Left kidney (tissue), 8 donors: Measurements from ENCODE around the gene MYL12A. TPM values are rescaled to one million over a fixed set of nuclear protein-coding genes. Genes with fewer than 3 reads are reported as not detected.
A peak's percentile ranks its signal among the peaks of the same experiment; 100 is the strongest.
"Not testable (repeated sequence)": the region's sequence is repeated elsewhere in the genome, so short reads cannot be mapped to it uniquely, and the experiment has no call there.

Source experiments
- DNase-seq: peaks from one replicate; pipeline ENCODE4 v3.0.0-alpha.2; 2013
- long read RNA-seq, 8 donors: transcript quantifications; one replicate each; lab custom pipeline, GENCODE V29; 2026
- polyA plus RNA-seq: library from polyadenylated mRNA; unstranded; fragments of 120-200 nt; gene quantifications from one replicate; pipeline ENCODE4 v1.2.1, GENCODE V29; 2013; ENCODE audit not compliant: insufficient read length

The MYL12A gene
- 391 TPM for polyA plus RNA-seq
- long read RNA-seq, donor 1, transcript MYL12A-201 (4 exons, 1,229 nt) = major isoform, 252 of 299 reads
- long read RNA-seq, donor 1, partial matches to known transcripts = 40 of 299 reads
- long read RNA-seq, donor 1, other reads (novel, unspliced or antisense) = 0 of 299 reads
- long read RNA-seq, donor 2, transcript MYL12A-207 (4 exons, 947 nt) = minor isoform, 5 of 279 reads
- long read RNA-seq, donor 2, transcript MYL12A-201 (4 exons, 1,229 nt) = major isoform, 227 of 279 reads
- long read RNA-seq, donor 2, partial matches to known transcripts = 42 of 279 reads
- long read RNA-seq, donor 2, other reads (novel, unspliced or antisense) = 0 of 279 reads
- long read RNA-seq, donor 3, transcript MYL12A-201 (4 exons, 1,229 nt) = major isoform, 159 of 347 reads
- long read RNA-seq, donor 3, partial matches to known transcripts = 183 of 347 reads
- long read RNA-seq, donor 3, other reads (novel, unspliced or antisense) = 0 of 347 reads
- long read RNA-seq, donor 4, transcript MYL12A-201 (4 exons, 1,229 nt) = major isoform, 29 of 73 reads
- long read RNA-seq, donor 4, partial matches to known transcripts = 43 of 73 reads
- long read RNA-seq, donor 4, other reads (novel, unspliced or antisense) = 0 of 73 reads
- long read RNA-seq, donor 5, transcript MYL12A-207 (4 exons, 947 nt) = minor isoform, 8 of 473 reads
- long read RNA-seq, donor 5, transcript MYL12A-201 (4 exons, 1,229 nt) = major isoform, 388 of 473 reads
- long read RNA-seq, donor 5, partial matches to known transcripts = 69 of 473 reads
- long read RNA-seq, donor 5, other reads (novel, unspliced or antisense) = 0 of 473 reads
- long read RNA-seq, donor 6, transcript MYL12A-201 (4 exons, 1,229 nt) = major isoform, 271 of 317 reads
- long read RNA-seq, donor 6, transcript MYL12A-207 (4 exons, 947 nt) = minor isoform, 5 of 317 reads
- long read RNA-seq, donor 6, partial matches to known transcripts = 36 of 317 reads
- long read RNA-seq, donor 6, other reads (novel, unspliced or antisense) = 0 of 317 reads
- long read RNA-seq, donor 7, transcript MYL12A-207 (4 exons, 947 nt) = minor isoform, 7 of 436 reads
- long read RNA-seq, donor 7, transcript MYL12A-201 (4 exons, 1,229 nt) = major isoform, 328 of 436 reads
- long read RNA-seq, donor 7, partial matches to known transcripts = 82 of 436 reads
- long read RNA-seq, donor 7, other reads (novel, unspliced or antisense) = 7 of 436 reads
- long read RNA-seq, donor 8, transcript MYL12A-201 (4 exons, 1,229 nt) = major isoform, 112 of 194 reads
- long read RNA-seq, donor 8, partial matches to known transcripts = 77 of 194 reads
- long read RNA-seq, donor 8, other reads (novel, unspliced or antisense) = 0 of 194 reads

GRCh38 chr18:3247240-3248061 lies at the start of gene MYL12A:
TSS of gene MYL12A (plus strand) at chr18:3247801. CDS start at chr18:3253248, 5,447 bp downstream.
- DNase-seq = peak; percentile 97

DNA sequence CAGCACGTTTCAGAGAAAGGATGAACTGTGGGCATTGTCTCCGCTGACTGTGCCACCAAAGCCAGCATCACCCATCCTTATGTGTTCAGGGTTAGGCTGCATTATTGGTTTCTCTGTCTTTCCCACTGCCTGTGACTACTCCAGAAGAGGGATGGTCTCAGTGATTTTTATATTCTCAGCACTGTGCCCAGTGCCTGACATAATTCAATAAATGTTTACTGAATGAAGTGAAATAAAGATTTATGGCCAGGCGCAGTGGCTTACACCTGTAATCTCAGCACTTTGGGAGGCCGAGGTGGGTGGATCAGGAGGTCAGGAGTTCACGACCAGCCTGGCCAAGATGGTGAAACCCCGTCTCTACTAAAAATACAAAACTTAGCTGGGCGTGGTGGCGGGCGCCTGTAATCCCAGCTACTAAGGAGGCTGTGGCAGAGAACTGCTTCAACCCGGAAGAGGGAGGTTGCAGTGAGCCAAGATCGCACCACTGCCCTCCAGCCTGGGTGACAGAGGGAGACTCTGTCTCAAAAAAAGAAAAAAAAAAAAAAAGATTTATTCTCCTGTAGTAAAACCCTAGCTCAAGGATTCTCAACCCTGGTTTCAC lies 49.2 kb upstream of the MYL12A start:
- not testable (repeated sequence) for DNase-seq

GRCh38 chr18:3199942-3200645 lies 47.5 kb upstream of the MYL12A start:
- no peak for DNase-seq

DNA sequence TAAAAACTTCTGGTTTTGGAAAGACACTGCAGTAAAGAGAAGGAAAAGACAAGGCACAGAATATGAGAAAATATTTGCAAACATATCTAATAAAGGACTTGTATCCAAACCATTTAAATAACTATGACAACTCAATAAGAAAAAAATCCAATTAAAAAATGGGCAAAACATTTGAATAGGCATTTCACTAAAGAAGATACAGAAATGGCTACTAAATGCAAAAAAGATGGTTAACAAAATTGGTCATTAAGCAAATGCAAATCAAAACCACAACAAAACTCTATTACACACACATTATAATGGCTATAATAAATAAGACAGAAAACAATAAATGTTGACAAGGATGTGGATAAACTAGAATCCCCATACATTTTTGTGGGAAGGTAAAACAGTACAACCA lies 42.4 kb upstream of the MYL12A start:
- no peak for DNase-seq

DNA sequence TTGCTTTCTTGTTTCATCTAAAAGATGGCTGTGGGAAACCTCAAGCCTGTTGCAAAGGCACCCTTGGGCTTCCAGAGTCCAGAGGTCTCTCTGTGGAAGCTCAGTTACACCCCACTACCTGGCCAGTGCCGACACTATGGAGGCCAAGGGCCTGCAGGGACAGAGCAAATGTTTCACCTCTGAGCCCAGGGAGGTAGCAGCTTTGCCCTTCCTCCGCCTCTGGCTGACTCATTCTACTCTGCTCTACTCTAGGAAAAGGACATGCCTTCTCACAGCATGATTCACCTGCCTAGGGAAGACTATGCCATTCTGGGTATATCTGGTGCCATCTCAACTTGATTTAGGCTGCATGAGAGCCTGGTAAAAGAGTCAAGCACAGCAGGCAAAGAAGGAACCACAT lies 40.0 kb upstream of the MYL12A start:
- no peak for DNase-seq

DNA sequence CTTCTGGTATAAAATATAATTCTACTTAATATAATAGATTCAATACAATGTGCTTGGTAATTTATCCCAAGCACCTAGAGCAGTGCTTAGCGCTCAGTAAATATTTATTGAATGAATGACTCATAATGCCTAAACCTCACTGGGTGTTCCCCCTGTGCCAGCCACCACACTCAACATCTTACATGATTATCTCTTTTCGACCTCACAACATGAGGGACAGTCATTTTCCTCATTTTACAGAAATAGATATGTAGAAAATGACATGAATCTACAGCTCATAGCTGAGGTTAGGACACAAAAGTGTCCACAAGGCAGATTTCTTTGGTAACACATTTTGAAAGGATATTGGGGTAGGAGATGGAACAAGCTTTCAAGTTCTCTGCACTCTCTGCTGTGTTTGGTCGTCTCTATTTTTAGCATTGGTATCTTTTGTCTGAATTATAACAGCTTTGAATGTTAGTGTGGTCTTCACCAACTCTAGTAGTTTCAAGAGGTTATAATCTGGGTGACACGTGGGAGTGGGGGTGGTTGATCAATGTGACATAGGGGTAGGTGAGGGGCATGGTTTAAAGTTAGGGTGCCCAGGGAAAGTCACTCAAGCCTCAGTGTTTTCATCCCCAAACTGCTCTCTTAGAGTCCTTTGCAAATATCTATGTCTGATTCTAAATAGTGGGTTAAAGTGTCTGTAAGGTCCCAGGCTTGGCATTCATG lies 37.6 kb upstream of the MYL12A start:
- DNase-seq = no peak

- DNase-seq = no peak
These were observed 36.2 kb upstream of the MYL12A start for GRCh38 chr18:3211236-3211992.

- DNase-seq = no peak
These were observed 34.9 kb upstream of the MYL12A start for GRCh38 chr18:3212657-3213056.

- DNase-seq = no peak
These were observed 34.1 kb upstream of the MYL12A start for GRCh38 chr18:3213300-3214059.

DNA sequence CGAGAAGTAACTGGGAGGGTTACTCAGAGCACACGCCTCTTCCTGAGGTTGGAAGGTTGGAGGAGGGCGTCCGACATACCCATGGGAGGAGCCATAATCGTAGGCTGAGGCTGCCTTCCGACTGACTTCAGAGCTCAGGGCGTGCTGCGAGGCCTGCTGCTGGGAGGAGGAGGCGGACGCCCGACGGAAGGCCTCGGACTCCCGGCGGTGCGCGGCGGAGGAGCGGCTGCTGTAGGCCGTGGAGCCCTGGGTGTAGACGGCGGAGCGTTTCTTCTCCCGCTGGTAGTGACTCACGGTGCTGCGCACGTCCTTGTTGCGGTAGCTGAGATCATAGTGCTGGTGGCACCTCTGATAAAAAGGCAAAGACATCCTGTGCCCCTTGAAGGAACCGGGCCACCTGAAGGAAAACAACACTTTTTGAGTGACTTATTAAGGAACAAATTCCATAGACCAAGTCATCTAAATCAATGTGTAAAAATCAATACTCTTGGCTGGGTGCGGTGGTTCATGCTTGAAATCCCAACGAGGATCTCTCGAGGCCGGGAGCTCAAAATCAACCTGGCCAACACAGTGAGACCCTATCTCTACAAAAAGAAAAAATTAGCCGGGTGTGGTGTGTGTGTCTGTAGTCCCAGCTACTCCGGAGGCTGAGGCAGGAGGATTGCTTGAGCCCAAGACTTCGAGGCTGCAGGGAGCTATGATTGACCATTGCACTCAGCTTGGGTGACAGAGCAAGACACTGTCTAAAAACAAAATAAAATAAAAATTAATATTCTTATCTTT lies 32.6 kb upstream of the MYL12A start:
- no peak for DNase-seq

- no peak for DNase-seq
These were observed 30.6 kb upstream of the MYL12A start for GRCh38 chr18:3216987-3217386.

DNA sequence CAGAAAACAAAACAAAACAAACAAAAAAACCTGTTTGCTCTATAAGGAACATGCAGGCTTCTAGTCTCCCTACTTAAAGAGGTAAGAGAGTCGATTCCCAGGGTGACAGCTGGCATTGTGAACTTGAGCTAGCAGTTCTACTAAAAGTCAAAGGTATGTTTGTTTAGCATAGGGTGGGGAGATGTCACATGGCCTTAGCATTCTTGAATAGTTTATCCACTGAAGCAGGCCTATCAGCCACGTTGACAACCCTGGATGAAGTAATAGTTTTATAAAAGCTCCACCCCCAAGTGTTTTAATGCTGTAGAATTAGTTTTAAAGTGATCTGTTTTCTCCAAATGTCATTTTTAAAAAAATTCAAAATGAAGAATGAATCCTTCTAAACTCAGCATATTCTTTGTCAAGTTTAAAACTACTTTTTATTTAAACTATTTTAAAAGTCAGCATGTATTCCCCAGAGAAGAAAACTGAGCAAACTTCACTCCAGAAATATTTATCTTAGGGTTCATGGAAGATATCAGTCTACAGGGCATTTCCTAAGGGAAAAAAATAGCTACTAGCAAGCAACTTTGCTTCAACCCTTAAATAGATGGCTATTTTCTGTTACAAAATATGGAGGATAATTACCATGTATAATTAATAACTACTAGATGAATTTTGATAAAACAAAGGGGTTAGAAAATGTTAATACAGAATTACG lies 29.5 kb upstream of the MYL12A start:
- peak; percentile 17 for DNase-seq

DNA sequence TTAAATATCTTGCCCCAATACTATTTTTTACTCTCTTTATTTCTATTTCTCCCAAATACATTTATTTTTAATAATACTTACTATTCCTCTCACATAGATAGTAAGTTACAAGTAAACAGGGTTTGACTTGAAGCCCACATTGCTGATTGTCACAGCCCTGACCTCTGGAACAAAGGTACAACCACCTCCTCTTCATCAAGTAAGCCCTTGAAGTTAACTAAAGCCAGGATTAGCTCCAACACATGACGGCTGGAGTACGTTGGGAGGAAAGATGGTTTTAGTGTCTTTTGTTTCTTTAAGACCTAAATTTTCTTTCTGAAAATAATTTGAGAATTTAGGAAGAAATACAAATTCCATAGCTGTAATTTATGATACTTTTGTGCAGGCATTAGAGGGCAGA lies 28.8 kb upstream of the MYL12A start:
- DNase-seq = no peak

DNA sequence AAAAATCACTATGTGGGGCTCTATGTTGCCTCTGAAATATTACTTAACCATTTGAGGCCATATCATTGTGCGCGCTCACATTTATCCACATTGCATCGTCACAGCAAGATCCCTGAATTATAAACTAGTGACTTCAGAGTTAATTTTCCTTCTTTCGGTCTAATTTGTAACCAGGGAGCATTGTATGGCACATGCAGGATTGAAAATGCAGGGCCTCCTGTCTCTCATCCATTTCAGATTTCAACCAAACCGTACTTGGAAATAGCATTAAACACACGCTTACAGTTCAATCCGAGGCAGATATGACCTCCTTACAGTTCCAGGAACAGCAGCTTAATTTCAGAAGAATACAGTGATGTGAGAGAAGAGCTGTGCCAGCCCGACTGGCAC lies 28.4 kb upstream of the MYL12A start:
- DNase-seq = no peak

DNA sequence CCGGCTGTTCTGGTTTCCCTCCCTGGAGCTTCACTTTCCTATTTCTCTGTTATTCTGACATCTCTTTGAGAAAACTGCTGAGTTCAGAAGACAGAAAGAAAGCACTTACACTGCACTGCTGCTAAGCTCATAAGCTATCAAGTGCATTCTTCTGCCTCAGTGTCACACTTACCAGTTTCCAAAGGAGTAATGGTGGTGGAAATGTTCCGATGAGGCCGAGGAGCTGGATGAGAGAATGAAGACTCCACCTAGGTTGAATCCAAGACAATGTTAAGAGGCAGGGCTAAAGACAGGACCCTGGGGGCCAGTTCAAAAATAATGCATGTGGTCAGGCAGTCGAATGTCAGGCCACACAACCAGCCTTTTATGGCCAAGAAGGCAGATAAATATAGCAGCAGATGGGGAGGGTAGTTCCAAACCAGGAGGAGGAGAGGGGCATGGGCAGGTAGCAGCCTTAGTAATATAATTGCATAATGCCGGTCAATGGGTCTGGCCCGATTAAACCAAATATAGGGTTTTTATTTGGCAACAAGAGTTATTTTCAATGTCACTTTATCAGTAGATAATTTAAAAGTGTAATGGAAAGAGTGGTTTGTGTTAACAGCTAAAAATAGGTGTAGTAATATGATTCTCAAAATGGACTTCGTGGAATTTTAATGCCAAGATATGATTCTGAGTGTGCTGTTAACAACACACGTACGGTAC lies 27.8 kb upstream of the MYL12A start, which contains the start of gene MYOM1:
Gene MYOM1 (minus strand): TSS at position 338 of the 705 bp plus-strand sequence. CDS start 4,745 bp downstream, outside the sequence.
- DNase-seq = no peak
